NB4 (cell line): ENCODE measurements around the gene CCDC178.
"Not testable (repeated sequence)": the region's sequence is repeated elsewhere in the genome, so short reads cannot be mapped to it uniquely, and the experiment has no call there.

Experiments
- DNase-seq: peaks from one replicate; pipeline ENCODE4 v3.0.0; 2010; ENCODE audit warnings: low read depth
- H3K4me3 ChIP-seq: one replicate; pipeline ENCODE4 v1.5.1; 2011; ENCODE audit warnings: mild to moderate bottlenecking, low read depth, low read length, moderate library complexity
- CTCF ChIP-seq: IDR thresholded peaks from one replicate; pipeline ENCODE4 v1.5.1; 2012; ENCODE audit warnings: low read depth, low read length
- MAX ChIP-seq: IDR thresholded peaks from 2 replicates; pipeline ENCODE4 v1.6.1; 2011; ENCODE audit warnings: low read depth, low read length
- MYC ChIP-seq: IDR thresholded peaks from 2 replicates; pipeline ENCODE4 v1.6.1; 2011; ENCODE audit warnings: low read depth, low read length
- POLR2A ChIP-seq: IDR thresholded peaks from 2 replicates; pipeline ENCODE4 v1.6.1; 2011; ENCODE audit warnings: mild to moderate bottlenecking; ENCODE audit not compliant: insufficient read length; ENCODE audit errors: extremely low read depth

Gene CCDC178

GRCh38 chr18:33161131-33161530, 279.4 kb downstream of the CCDC178 start:
- TF ChIP-seq MAX, result no peak
- no peak for TF ChIP-seq MYC
- TF ChIP-seq CTCF, result no peak
- TF ChIP-seq POLR2A, result no peak
- no peak for DNase-seq

GRCh38 chr18:33159151-33159550, 281.4 kb downstream of the CCDC178 start:
- DNase-seq, result no peak
- TF ChIP-seq POLR2A (no peak), CTCF (no peak), MYC (no peak), MAX (no peak)

More at GRCh38 chr18:33161131-33161530, 279.4 kb downstream of the CCDC178 start:
- no peak overlapping the region for H3K4me3 ChIP-seq

GRCh38 chr18:33157893-33158292, 282.6 kb downstream of the CCDC178 start:
- TF ChIP-seq MYC (no peak), MAX (no peak), CTCF (no peak), POLR2A (no peak)
- no peak for DNase-seq
- no peak overlapping the region for H3K4me3 ChIP-seq

More at GRCh38 chr18:33159151-33159550, 281.4 kb downstream of the CCDC178 start:
- H3K4me3 ChIP-seq, result no peak overlapping the region

- H3K4me3 ChIP-seq, result no peak overlapping the region
- TF ChIP-seq CTCF (no peak), MAX (no peak), MYC (no peak), POLR2A (no peak)
- DNase-seq, result no peak
These were observed 283.5 kb downstream of the CCDC178 start for GRCh38 chr18:33156906-33157470.

- TF ChIP-seq MYC, result no peak
- TF ChIP-seq POLR2A, result no peak
- no peak for TF ChIP-seq MAX
- no peak for TF ChIP-seq CTCF
- no peak overlapping the region for H3K4me3 ChIP-seq
- no peak for DNase-seq
These were observed 286.5 kb downstream of the CCDC178 start for GRCh38 chr18:33154049-33154448.

- no peak overlapping the region for H3K4me3 ChIP-seq
- no peak for DNase-seq
- no peak for TF ChIP-seq MAX
- TF ChIP-seq POLR2A, result no peak
- TF ChIP-seq CTCF, result no peak
- no peak for TF ChIP-seq MYC
These were observed 288.1 kb downstream of the CCDC178 start for GRCh38 chr18:33152376-33152775.

GRCh38 chr18:33147811-33148210, 292.7 kb downstream of the CCDC178 start:
- not testable (repeated sequence) for H3K4me3 ChIP-seq, DNase-seq
